OCI-LY7 (cell line): Measurements from ENCODE around the gene RAB3GAP2. TPM values are rescaled to one million over a fixed set of nuclear protein-coding genes. Genes with fewer than 3 reads are reported as not detected.

Experiments
- BruUV-seq: library from RNA; stranded (reverse); fragments of 400-500 nt; replicated peaks from 2 replicates; lab custom pipeline; 2021; lab: Mats Ljungman, UMichigan
- CTCF ChIA-PET: fragments of 300-600 bp; sonication (Branson Sonifier 250); formaldehyde crosslinking; loops from one replicate; lab custom pipeline; 2022; ENCODE audit warnings: antibody characterized with exemption; ENCODE audit not compliant: unreplicated experiment; lab: Charles Lee
- POLR2A ChIA-PET: fragments of 300-600 bp; sonication (Branson Sonifier 250); formaldehyde crosslinking; loops from one replicate; lab custom pipeline; 2022; ENCODE audit warnings: antibody characterized with exemption; lab: Charles Lee
- DNase-seq: peaks from one replicate; pipeline ENCODE4 v3.0.0-alpha.2; 2015; ENCODE audit warnings: low spot score
- H2AFZ ChIP-seq: fragments of 200-600 bp; sonication (generic), shearing (Covaris generic); 2 replicates; pipeline ENCODE4 v1.6.1; 2014; ENCODE audit warnings: mild to moderate bottlenecking, antibody characterized with exemption, low read length, moderate library complexity
- H3K27ac ChIP-seq: fragments of 200-600 bp; sonication (generic); 2 replicates; pipeline ENCODE4 v1.5.1; 2014; ENCODE audit warnings: mixed run types, low read depth, mild to moderate bottlenecking, moderate library complexity, low read length, inconsistent platforms; ENCODE audit not compliant: poor library complexity, severe bottlenecking
- H3K36me3 ChIP-seq: fragments of 200-600 bp; sonication (generic); 2 replicates; pipeline ENCODE4 v1.6.1; 2014; ENCODE audit warnings: mild to moderate bottlenecking, antibody characterized with exemption, low read length, moderate library complexity, mixed read lengths; ENCODE audit not compliant: insufficient read depth
- H3K4me1 ChIP-seq: fragments of 200-600 bp; sonication (generic); 2 replicates; pipeline ENCODE4 v1.5.1; 2014; ENCODE audit warnings: mild to moderate bottlenecking, low read length; ENCODE audit not compliant: insufficient read depth, poor library complexity, severe bottlenecking
- H3K4me2 ChIP-seq: fragments of 200-600 bp; sonication (generic); 2 replicates; pipeline ENCODE4 v1.6.1; 2014; ENCODE audit warnings: mild to moderate bottlenecking, low read length
- H3K4me3 ChIP-seq: fragments of 200-600 bp; sonication (generic); 2 replicates; pipeline ENCODE4 v1.5.1; 2014; ENCODE audit warnings: mild to moderate bottlenecking, low read depth, low read length; ENCODE audit not compliant: poor library complexity, severe bottlenecking
- H3K79me2 ChIP-seq: fragments of 200-600 bp; sonication (generic); 2 replicates; pipeline ENCODE4 v1.6.1; 2016; ENCODE audit warnings: low read depth, mild to moderate bottlenecking, low read length, moderate library complexity, mixed read lengths; ENCODE audit not compliant: insufficient read depth
- H3K9me2 ChIP-seq: fragments of 200-600 bp; sonication (generic); 2 replicates; pipeline ENCODE4 v1.6.1; 2016; ENCODE audit warnings: mild to moderate bottlenecking, low read length, mixed read lengths; ENCODE audit not compliant: insufficient read depth
- H3K9me3 ChIP-seq: fragments of 200-600 bp; sonication (generic); 2 replicates; pipeline ENCODE4 v1.6.1; 2014; ENCODE audit warnings: mild to moderate bottlenecking, mixed run types, low read length, mixed read lengths
- H4K20me1 ChIP-seq: fragments of 200-600 bp; sonication (generic); 2 replicates; pipeline ENCODE4 v1.6.1; 2014; ENCODE audit warnings: mild to moderate bottlenecking, antibody characterized with exemption, low read length, moderate library complexity, mixed read lengths; ENCODE audit not compliant: insufficient read depth
- CTCF ChIP-seq: fragments of 200-600 bp; sonication (generic); conservative IDR thresholded peaks from 2 replicates; pipeline ENCODE4 v1.5.1; 2014; ENCODE audit warnings: mild to moderate bottlenecking, antibody characterized with exemption, low read length, moderate library complexity, mixed read lengths
- EZH2phosphoT487 ChIP-seq: fragments of 200-600 bp; sonication (generic); IDR thresholded peaks from 2 replicates; pipeline ENCODE4 v1.6.1; 2018; ENCODE audit warnings: low read depth, borderline replicate concordance, mild to moderate bottlenecking, mixed run types, antibody characterized with exemption, low read length, moderate library complexity, mixed read lengths
- intact Hi-C: fragments of 100-400 bp; cut with micrococcal nuclease; formaldehyde crosslinking; loops from one replicate; pipeline ENCODE4 v1.10.0; 2022; ENCODE audit not compliant: unreplicated experiment
- total RNA-seq, 2 experiments: library from RNA; depleted of rRNA in 1 of 2; stranded (reverse); fragments of >200 nt in 1 of 2; shearing (Covaris generic) in 1 of 2; gene quantifications; 2 replicates each; pipeline ENCODE4 v1.2.3, GENCODE V29; 2014 to 2022

RAB3GAP2 gene
- total RNA-seq, 2 experiments from 2014 or later: 16.9 to 41.1 TPM

DNA sequence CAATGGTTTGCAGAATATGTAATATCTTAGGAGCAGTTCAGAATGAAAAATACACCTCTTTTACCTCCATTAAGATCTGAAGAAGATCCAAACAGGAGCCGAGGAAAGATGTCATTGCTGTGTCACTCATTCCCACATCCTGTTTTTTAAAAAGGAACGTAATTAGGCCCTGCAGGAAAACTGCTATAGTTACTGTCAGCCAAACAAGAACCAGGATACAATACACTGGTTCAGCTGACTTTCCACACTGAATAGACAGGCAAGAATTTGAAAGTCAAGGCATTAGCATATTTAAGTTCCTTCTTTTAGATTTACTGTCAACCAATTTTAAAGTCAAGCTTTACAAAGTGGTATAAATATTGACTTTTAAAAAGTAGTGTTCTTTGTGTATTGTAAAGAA is 114.5 kb downstream of the RAB3GAP2 start:
- TF ChIP-seq CTCF (no peak), EZH2phosphoT487 (no peak)
- H3K9me2 ChIP-seq: no peaks in the 10 kb centered on the region
- no peaks in the 10 kb centered on the region for H4K20me1 ChIP-seq
- no peak overlapping the region for H3K4me2 ChIP-seq
- H3K4me1 ChIP-seq: no peaks in the 10 kb centered on the region
- no peak for DNase-seq
- no peak overlapping the region for H2AFZ ChIP-seq
- peaks cover 71% of the 10 kb centered on the region for H3K36me3 ChIP-seq
- H3K27ac ChIP-seq: no peak overlapping the region
- intact Hi-C loops: no loop called here
- no peaks in the 10 kb centered on the region for H3K9me3 ChIP-seq
- H3K79me2 ChIP-seq: no peaks in the 10 kb centered on the region
- ChIA-PET CTCF (no interaction called here), POLR2A (interaction anchor here (0.6 to 1.0 kb wide), 2 partner anchors 8 to 56 kb away, joined by 4 to 7 read pairs; no protein-coding TSS in a partner anchor)
- no peak overlapping the region for H3K4me3 ChIP-seq
- no TSS peak for BruUV-seq

- Histone ChIP-seq H2AFZ (no peak overlapping the region), H3K9me3 (no peaks in the 10 kb centered on the region), H3K4me3 (no peak overlapping the region), H3K4me1 (no peaks in the 10 kb centered on the region), H4K20me1 (no peaks in the 10 kb centered on the region), H3K9me2 (no peaks in the 10 kb centered on the region), H3K79me2 (no peaks in the 10 kb centered on the region), H3K27ac (no peak overlapping the region), H3K4me2 (no peak overlapping the region), H3K36me3 (peaks cover 78% of the 10 kb centered on the region)
- ChIA-PET POLR2A (no interaction called here), CTCF (no interaction called here)
- intact Hi-C loops: no loop called here
- TF ChIP-seq CTCF: no peak
- TF ChIP-seq EZH2phosphoT487: no peak
- DNase-seq: no peak
- BruUV-seq: no TSS peak
These were observed 115.6 kb downstream of the RAB3GAP2 start for GRCh38 chr1:220156620-220157146.

DNA sequence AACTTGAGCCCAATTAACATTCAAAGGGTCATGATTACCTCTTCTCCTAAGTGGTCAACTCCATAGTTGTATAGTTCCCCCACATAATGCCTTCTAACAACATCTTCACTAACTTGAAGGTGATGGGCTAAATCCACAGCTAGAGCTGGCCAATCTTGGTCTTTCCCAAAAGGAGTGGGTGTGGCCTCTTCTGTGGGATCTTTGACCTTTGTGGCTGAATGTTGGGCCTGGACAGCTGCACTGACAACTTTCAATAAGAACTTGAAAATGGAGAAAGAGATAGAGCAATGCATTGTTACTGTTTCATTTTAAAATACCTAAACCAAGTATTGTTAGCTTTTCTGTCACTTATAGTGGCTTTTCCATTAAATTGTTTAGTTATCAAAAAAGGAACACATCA is 119.1 kb downstream of the RAB3GAP2 start:
- Histone ChIP-seq H3K36me3 (peaks cover 89% of the 10 kb centered on the region), H3K4me3 (no peak overlapping the region), H2AFZ (no peak overlapping the region), H3K27ac (no peak overlapping the region), H3K79me2 (no peaks in the 10 kb centered on the region), H3K4me1 (peaks cover 10% of the 10 kb centered on the region), H3K9me2 (no peaks in the 10 kb centered on the region), H3K9me3 (no peaks in the 10 kb centered on the region), H3K4me2 (no peak overlapping the region), H4K20me1 (no peaks in the 10 kb centered on the region)
- no peak for DNase-seq
- intact Hi-C loops: no loop called here
- ChIA-PET POLR2A (interaction anchor here (0.6 to 0.7 kb wide), 2 partner anchors 9 to 557 kb away, joined by 3 to 4 read pairs; no protein-coding TSS in a partner anchor), CTCF (no interaction called here)
- no TSS peak for BruUV-seq
- TF ChIP-seq CTCF: no peak
- TF ChIP-seq EZH2phosphoT487: no peak
